Stimulated activated CD4-positive, alpha-beta T cell treated with anti-CD3 and anti-CD28 coated beads, TNF-alpha, amount 100 ng/mL, for 24 hours (primary cell): ENCODE data around the gene MEGF11.

Experiments used
- DNase-seq, 3 experiments: peaks; one replicate each; pipeline ENCODE4 v3.0.0-alpha.2; 2020; ENCODE audit warnings: low read depth in 3 of 3

MEGF11 gene

DNA sequence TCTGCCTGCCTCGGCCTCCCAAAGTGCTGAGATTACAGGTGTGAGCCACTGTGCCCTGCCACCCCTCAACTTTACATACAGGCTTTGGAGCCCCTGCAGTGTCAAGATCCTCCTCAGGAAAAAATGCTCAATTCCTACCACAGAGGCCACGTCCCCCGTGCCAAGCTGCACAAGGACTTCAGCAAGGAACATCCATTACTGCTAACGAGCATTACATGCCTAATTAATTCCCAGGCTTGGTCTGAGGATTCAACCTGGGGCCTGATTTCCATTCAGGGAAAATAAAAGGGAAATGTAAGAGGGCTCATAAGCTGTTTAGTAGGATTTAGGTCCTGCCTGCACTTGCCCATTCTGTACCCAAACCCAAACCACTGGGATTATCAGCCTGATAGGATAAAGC, 222.9 kb downstream of the MEGF11 start:
- no peak for DNase-seq

GRCh38 chr15:66029650-66030049, 223.9 kb downstream of the MEGF11 start:
- DNase-seq = no peak

GRCh38 chr15:66027268-66027805, 226.2 kb downstream of the MEGF11 start:
- no peak for DNase-seq

GRCh38 chr15:66025972-66026371, 227.6 kb downstream of the MEGF11 start:
- DNase-seq = no peak

DNA sequence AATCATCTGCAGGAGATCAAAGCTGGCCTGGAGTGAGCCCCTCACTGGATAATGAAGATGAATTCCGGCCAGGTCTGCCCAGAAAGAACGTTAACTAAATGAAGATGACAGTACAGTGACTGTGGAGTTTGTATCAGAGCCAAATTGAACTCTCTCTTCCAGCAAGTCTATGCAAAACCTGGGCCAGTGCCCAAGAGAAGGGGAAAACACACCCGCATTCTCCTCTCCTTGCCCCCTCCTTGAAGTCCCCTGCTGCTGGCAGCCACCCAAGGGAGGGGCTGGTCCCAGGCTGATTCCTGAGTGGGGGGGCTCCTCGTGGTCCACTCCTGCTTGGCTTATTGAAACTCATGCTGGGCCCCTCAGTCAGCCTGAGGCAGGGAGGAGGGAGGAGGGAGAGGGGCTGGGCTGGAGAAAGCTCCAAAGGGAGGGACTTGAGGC, 228.5 kb downstream of the MEGF11 start:
- no peak for DNase-seq

DNA sequence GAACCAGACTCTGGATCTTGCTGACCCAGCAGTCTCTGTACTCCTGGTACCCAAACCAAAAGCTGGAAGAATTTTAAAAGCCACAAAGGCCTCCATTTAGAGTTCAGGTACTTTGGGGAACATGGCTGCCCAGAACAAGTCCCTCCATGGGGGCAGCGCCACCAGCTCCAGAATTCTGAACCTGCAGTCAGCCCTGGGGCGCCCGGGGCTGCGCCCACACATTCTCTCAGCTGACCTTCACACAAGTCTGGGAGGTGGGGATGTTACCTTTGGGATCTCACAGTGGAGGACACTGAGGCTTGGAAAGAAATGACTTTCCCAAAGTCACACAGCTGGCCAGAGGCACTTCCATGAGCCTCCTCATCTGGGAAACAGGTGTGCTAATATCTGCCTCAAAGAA, 229.4 kb downstream of the MEGF11 start:
- DNase-seq = no peak

DNA sequence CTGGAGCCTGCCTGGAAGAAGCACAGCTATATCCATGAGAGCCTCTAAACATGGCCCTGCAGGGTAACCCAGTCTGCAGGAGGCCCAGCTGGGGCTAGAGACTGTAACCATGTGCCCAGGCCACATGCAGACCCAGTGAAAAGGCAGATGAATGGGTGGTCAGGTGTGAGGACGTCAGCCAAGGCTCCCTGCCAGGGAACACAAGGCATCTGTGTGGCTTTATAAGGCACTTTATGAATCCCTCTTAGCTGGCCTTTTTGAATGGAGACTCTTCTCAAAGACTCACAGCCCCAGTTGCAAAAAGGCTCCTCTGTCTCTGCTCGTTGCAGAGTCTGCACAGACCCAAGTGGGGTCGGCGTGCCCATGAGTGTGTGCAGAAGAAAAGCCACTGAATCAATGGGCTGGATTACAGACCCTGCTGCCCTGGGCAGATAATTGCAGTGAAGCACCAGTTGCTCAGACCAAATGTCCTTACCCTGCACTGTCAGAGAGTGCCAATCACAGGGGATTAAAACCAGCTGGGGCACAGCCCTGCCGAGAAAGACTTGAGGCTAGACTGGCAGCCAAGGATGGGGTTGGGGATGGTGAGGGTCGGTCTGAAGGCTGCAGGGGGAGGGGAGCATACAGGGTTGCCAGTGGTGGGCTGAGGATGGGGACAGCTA, 230.1 kb downstream of the MEGF11 start:
- DNase-seq = no peak

GRCh38 chr15:66022163-66022525, 231.4 kb downstream of the MEGF11 start:
- no peak for DNase-seq

DNA sequence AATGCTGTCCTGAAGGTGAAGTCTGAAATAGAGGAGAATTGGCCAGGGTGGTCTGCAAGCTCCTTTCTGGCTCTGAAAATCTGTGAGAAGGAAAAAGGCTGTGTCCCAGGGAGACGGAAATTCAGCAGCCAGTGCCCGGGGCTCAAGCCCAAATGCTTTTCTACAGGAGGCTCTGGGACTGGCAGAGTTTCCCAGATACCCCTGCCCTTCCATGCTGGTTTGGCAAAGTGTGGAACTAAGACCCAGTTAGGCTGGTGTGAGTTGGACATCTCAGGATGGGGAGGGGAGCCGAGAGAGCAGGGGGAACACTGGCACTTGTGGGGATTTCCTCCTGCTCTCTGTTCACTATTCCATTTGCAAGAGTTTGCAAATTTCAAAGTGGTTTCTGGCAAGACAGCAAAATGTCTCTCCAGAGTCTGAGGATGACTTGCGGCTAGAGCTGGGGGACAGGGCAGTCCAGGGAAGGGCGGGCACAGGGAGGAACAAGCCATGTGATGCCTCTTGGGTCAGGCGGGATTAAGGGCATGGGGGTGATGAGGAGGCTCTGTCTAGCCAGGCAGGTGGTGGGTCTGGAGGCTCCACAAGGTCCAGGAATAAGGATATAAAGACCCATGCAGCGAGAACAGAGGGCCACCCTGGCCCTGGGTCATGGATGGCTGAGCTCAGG, 231.9 kb downstream of the MEGF11 start:
- no peak for DNase-seq

DNA sequence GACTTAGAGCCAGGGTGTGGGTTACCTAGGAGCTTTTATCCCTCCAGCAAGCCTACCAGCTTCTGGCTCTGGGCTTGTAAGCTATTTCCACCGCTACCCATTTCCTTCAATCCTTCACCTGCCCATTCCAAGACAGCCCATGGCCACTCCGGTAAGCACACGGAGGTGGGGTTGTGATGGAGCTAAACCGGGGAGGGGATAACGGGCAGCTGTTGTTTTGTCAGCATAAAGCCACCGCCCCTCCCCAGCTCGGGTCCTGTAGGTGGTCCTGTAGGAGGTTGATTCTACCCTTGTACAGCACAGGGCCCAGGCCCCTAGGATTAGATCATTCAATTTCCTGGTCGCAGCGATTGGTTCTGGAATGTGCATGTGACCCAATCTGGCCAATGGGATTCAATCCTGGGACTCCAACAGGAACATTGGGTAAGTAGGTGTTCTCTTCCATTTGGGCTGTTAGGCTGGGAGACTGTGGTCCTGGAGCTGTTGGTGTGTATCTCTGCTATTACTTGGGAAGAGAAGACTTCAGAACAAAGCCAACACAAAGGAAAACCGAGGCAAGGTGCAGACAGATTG, 233.6 kb downstream of the MEGF11 start:
- no peak for DNase-seq

- no peak for DNase-seq
Measured at GRCh38 chr15:66019368-66019767, 234.2 kb downstream of the MEGF11 start.

- no peak for DNase-seq
Measured at GRCh38 chr15:66018488-66018797, 235.1 kb downstream of the MEGF11 start.

GRCh38 chr15:66017792-66018487, 235.6 kb downstream of the MEGF11 start:
- DNase-seq = no peak

DNA sequence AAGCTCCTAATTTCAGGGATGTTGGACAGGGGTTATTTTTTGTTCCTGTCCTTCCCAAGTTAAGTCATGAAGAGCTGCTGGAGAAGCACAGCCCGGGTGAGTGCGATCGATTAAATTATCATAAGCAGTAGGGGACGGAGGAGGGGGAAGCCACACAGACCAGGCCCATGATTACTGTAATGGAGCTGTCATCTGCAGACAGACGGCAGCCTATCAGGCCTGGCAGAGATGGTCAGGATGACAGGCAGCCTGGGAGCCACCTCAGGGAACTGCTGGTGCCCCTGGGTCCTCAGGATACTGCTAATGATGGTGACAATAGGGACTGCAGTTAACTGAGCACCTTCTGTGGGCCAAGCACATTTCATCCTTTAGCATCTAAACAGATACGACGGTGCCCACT, 236.6 kb downstream of the MEGF11 start:
- no peak for DNase-seq

- DNase-seq = no peak
Measured at GRCh38 chr15:66016199-66016598, 237.4 kb downstream of the MEGF11 start.

DNA sequence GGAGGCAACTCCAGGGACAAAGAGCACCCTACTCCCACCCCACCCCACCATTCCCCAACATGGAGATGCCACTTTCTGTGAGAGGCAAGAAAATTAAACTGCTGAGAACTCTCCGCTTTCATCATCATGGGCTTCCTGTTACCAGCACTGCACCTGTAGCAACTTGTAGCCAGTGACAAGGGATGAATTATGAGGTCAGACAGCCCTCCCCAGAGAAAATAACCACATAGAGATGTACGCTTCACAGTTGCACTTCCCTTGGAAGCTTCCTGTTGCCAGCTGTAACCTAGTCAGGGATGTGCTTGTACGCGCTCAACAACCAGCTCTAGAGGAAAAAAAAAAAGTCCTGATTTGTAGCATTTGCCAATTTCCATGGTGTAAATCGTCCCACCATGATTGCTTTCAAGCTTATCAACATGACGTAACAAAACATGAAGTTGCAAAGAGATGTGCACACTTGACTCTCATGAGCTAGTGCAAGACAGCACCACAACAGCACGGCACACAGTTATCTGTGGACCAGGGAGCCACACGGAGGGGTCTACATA, 238.8 kb downstream of the MEGF11 start:
- DNase-seq = no peak

DNA sequence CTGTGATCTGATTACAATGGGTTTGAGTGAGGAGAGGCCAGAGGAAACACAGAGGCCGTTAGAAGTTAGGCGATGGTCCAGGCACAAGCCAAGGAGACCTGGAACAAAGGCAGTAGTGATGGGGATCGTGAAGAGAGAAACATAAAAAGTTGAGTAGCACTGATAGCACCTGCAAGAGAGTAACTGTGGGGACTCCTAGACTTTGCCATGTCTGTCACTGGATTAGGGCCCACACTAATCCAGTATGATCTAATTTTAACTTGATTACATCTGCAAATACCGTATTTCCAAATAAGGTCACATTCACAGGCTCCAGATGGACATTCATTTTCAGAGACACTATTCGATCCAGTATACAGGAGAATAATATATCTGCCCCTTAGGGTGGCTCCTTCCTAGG, 239.5 kb downstream of the MEGF11 start:
- DNase-seq = no peak

GRCh38 chr15:66008940-66009562, 244.5 kb downstream of the MEGF11 start:
- DNase-seq = no peak

GRCh38 chr15:66007663-66008262, 245.8 kb downstream of the MEGF11 start:
- DNase-seq = peak in 1 of 3 experiments; percentile 16

DNA sequence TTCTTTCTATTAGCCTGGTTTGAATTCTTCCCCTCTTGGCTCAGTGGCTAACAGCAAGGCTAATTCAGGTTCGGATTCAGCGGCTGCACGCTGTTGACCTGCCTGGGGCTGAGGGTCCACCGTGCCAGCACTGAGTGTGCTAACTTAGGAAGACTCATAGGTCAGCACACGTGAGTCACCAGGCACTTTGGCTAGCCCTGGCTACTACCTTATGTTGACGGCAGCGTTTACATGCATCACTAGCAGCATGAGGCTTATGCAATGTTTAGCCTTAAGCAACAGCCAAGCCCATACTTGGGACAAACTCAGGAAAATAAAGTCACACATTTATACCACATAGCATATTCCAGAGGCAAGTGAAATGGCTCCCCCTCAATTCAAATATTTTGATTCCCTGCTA, 246.6 kb downstream of the MEGF11 start:
- no peak for DNase-seq

GRCh38 chr15:66004618-66005262, 248.8 kb downstream of the MEGF11 start:
- DNase-seq = no peak
